ENCODE measurements around the gene CBLB. TPM values are rescaled to one million over a fixed set of nuclear protein-coding genes. Genes with fewer than 3 reads are reported as not detected.

The CBLB gene
- total RNA-seq, 4 donors from 2014 or later, result 154 to 177 (median 169) TPM

- Histone ChIP-seq H3K27ac (no peak overlapping the region), H3K4me3 (no peak overlapping the region), H3K36me3 (no peaks in the 10 kb centered on the region), H3K4me1 (no peaks in the 10 kb centered on the region), H3K27me3 (no peaks in the 10 kb centered on the region), H3K9me3 (no peaks in the 10 kb centered on the region)
- TF ChIP-seq EP300 (IDR thresholded peaks at IDR 0.05) (no peak), POLR2A (IDR thresholded peaks at IDR 0.05) (no peak), CTCF (IDR thresholded peaks at IDR 0.05) (no peak)
- WGBS, 2 donors, result 43 to 46% methylated on average over 2 of the region's 2 CpGs
- no peak for DNase-seq (ENCODE audit: low spot score in 2 of 2)
Measured at GRCh38 chr3:105613120-105613519, 255.7 kb downstream of the CBLB start.

GRCh38 chr3:105611304-105612192 is 257.3 kb downstream of the CBLB start:
- WGBS, 2 donors, result 89 to 92% methylated on average over 5 of the region's 5 CpGs
- no peak for TF ChIP-seq EP300 (IDR thresholded peaks at IDR 0.05)
- TF ChIP-seq POLR2A (IDR thresholded peaks at IDR 0.05), result no peak
- no peak for TF ChIP-seq CTCF (IDR thresholded peaks at IDR 0.05)
- H3K9me3 ChIP-seq, result no peaks in the 10 kb centered on the region
- H3K36me3 ChIP-seq, result no peaks in the 10 kb centered on the region
- no peak overlapping the region for H3K4me3 ChIP-seq
- no peak overlapping the region for H3K27ac ChIP-seq
- DNase-seq (ENCODE audit: low spot score in 2 of 2), result no peak
- no peaks in the 10 kb centered on the region for H3K27me3 ChIP-seq
- H3K4me1 ChIP-seq, result no peaks in the 10 kb centered on the region

- DNase-seq (ENCODE audit: low spot score in 2 of 2), result no peak
- Histone ChIP-seq H3K4me3 (no peak overlapping the region), H3K27me3 (no peaks in the 10 kb centered on the region), H3K4me1 (no peaks in the 10 kb centered on the region), H3K36me3 (no peaks in the 10 kb centered on the region), H3K27ac (no peak overlapping the region), H3K9me3 (no peaks in the 10 kb centered on the region)
- TF ChIP-seq POLR2A (IDR thresholded peaks at IDR 0.05) (no peak), CTCF (IDR thresholded peaks at IDR 0.05) (no peak), EP300 (IDR thresholded peaks at IDR 0.05) (no peak)
- 97 to 99% methylated on average over 4 of the region's 4 CpGs for WGBS, 2 donors
Measured at GRCh38 chr3:105610473-105610872, 258.3 kb downstream of the CBLB start.

- TF ChIP-seq POLR2A (IDR thresholded peaks at IDR 0.05) (no peak), CTCF (IDR thresholded peaks at IDR 0.05) (no peak), EP300 (IDR thresholded peaks at IDR 0.05) (no peak)
- Histone ChIP-seq H3K4me1 (no peaks in the 10 kb centered on the region), H3K27ac (no peak overlapping the region), H3K9me3 (no peaks in the 10 kb centered on the region), H3K27me3 (no peaks in the 10 kb centered on the region), H3K36me3 (no peaks in the 10 kb centered on the region), H3K4me3 (no peak overlapping the region)
- 71 to 72% methylated on average over 17 of the region's 17 CpGs for WGBS, 2 donors
- DNase-seq (ENCODE audit: low spot score in 2 of 2), result no peak
Measured at GRCh38 chr3:105608623-105609022, 260.2 kb downstream of the CBLB start.

- Histone ChIP-seq H3K27me3 (no peaks in the 10 kb centered on the region), H3K4me1 (no peaks in the 10 kb centered on the region), H3K27ac (no peak overlapping the region), H3K9me3 (no peaks in the 10 kb centered on the region), H3K36me3 (no peaks in the 10 kb centered on the region), H3K4me3 (no peak overlapping the region)
- DNase-seq (ENCODE audit: low spot score in 2 of 2), result no peak
- no peak for TF ChIP-seq EP300 (IDR thresholded peaks at IDR 0.05)
- no peak for TF ChIP-seq CTCF (IDR thresholded peaks at IDR 0.05)
- TF ChIP-seq POLR2A (IDR thresholded peaks at IDR 0.05), result no peak
Measured at GRCh38 chr3:105606016-105606415, 262.8 kb downstream of the CBLB start.

Measured in tibial nerve (tissue), 4 donors.